OCI-LY7 (cell line): ENCODE data around the gene IRX2.

Experiments used
- EZH2phosphoT487 ChIP-seq: fragments of 200-600 bp; sonication (generic); IDR thresholded peaks from 2 replicates; pipeline ENCODE4 v1.6.1; 2018; ENCODE audit warnings: low read depth, borderline replicate concordance, mild to moderate bottlenecking, mixed run types, antibody characterized with exemption, low read length, moderate library complexity, mixed read lengths
- TF ChIP-seq, protein P1 (sequence below): fragments of 200-600 bp; sonication (generic); conservative IDR thresholded peaks from 2 replicates; pipeline ENCODE4 v1.5.1; 2014; ENCODE audit warnings: mild to moderate bottlenecking, antibody characterized with exemption, low read length, moderate library complexity, mixed read lengths

DNA sequence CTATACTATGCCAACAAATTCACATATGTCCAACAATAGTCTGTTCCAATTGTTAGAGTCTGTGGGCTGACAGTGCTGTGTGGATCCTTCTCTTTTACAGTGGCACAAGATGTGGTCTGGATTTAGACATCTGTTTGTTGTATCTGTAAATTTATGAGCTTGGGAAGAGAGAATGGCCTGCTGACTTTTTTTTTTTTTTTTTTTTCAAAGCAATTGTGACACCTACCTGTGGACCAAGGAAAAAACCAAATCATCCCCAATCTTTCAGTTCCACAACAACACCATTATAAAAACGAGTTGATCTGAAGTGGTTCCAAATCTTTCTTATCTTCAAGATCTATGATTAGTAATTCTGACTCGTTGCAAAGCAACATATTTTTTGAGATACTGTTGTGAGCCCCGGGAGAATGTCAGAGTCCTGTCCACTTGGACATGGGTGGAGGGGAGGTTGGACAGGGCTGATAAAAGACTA lies 4.9 kb downstream of the IRX2 start:
- TF ChIP-seq, protein P1, sequence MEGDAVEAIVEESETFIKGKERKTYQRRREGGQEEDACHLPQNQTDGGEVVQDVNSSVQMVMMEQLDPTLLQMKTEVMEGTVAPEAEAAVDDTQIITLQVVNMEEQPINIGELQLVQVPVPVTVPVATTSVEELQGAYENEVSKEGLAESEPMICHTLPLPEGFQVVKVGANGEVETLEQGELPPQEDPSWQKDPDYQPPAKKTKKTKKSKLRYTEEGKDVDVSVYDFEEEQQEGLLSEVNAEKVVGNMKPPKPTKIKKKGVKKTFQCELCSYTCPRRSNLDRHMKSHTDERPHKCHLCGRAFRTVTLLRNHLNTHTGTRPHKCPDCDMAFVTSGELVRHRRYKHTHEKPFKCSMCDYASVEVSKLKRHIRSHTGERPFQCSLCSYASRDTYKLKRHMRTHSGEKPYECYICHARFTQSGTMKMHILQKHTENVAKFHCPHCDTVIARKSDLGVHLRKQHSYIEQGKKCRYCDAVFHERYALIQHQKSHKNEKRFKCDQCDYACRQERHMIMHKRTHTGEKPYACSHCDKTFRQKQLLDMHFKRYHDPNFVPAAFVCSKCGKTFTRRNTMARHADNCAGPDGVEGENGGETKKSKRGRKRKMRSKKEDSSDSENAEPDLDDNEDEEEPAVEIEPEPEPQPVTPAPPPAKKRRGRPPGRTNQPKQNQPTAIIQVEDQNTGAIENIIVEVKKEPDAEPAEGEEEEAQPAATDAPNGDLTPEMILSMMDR = no peak
- TF ChIP-seq EZH2phosphoT487 = no peak
